Ishikawa (cell line): ENCODE results near the gene TENT5C.

Source experiments
- CEBPB ChIP-seq: IDR thresholded peaks from 2 replicates; pipeline ENCODE4 v1.6.1; 2012
- CREB1 ChIP-seq: IDR thresholded peaks from 2 replicates; pipeline ENCODE4 v1.6.1; 2012; ENCODE audit warnings: low read depth
- EGR1 ChIP-seq: IDR thresholded peaks from 2 replicates; pipeline ENCODE4 v1.6.1; 2012
- EP300 ChIP-seq: IDR thresholded peaks from 2 replicates; pipeline ENCODE4 v1.6.1; 2012; ENCODE audit warnings: borderline replicate concordance
- FOXM1 ChIP-seq: IDR thresholded peaks from 2 replicates; pipeline ENCODE4 v1.6.1; 2012; ENCODE audit warnings: low read depth, borderline replicate concordance
- NFIC ChIP-seq: IDR thresholded peaks from 2 replicates; pipeline ENCODE4 v1.6.1; 2012
- RAD21 ChIP-seq: IDR thresholded peaks from 2 replicates; pipeline ENCODE4 v1.6.1; 2012; ENCODE audit warnings: low read depth
- TAF1 ChIP-seq: IDR thresholded peaks from 2 replicates; pipeline ENCODE4 v1.6.1; 2012; ENCODE audit warnings: low read depth, mild to moderate bottlenecking
- TCF12 ChIP-seq: IDR thresholded peaks from 2 replicates; pipeline ENCODE4 v1.6.1; 2012; ENCODE audit warnings: low read depth
- YY1 ChIP-seq: IDR thresholded peaks from 2 replicates; pipeline ENCODE4 v1.6.1; 2012; ENCODE audit warnings: low read depth
- ZBTB7A ChIP-seq: IDR thresholded peaks from 2 replicates; pipeline ENCODE4 v1.6.1; 2012; ENCODE audit warnings: low read depth
- TF ChIP-seq, protein P1 (sequence below): IDR thresholded peaks from 2 replicates; pipeline ENCODE4 v1.6.1; 2012; ENCODE audit warnings: low read depth, mild to moderate bottlenecking
- TF ChIP-seq, protein P2 (sequence below): IDR thresholded peaks from 2 replicates; pipeline ENCODE4 v1.6.1; 2012
- TF ChIP-seq, protein P3 (sequence below): IDR thresholded peaks from 2 replicates; pipeline ENCODE4 v1.6.1; 2012

Gene TENT5C

DNA sequence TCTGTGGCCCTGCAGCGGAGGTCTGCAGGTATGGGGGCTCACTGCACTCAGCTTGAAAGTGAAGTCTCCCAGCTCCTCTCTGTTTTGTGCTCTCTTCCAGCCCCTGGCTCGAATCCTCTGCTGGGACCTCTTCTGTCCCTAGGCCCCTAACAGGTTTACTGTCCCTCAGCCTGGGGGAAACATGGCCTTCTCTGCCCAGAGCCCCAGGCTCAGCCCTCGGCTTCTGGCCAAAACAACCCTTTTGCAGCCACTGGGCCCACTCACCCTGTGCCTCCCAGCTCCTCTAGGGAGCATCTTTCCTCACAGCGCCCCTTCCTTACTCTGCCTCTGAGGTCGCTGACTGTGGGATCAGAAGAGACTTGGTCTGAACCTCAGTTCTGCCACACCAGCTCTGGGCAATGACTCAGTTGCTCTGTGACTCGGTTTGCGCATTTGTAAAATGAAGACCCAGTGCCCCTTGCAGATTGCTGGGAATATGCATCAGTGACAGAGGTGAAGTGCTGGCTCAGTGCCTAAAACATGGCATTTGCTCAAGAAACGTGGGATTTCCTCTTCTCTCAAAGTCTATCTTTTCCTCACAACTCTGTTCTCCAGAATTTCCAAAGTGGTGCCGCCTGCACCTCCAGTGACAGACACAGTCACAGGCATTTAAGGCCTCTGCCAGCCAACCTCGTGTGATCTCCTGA is 26.5 kb upstream of the TENT5C start:
- no peak for TF ChIP-seq NFIC
- no peak for TF ChIP-seq FOXM1
- no peak for TF ChIP-seq ZBTB7A
- TF ChIP-seq, protein P1, sequence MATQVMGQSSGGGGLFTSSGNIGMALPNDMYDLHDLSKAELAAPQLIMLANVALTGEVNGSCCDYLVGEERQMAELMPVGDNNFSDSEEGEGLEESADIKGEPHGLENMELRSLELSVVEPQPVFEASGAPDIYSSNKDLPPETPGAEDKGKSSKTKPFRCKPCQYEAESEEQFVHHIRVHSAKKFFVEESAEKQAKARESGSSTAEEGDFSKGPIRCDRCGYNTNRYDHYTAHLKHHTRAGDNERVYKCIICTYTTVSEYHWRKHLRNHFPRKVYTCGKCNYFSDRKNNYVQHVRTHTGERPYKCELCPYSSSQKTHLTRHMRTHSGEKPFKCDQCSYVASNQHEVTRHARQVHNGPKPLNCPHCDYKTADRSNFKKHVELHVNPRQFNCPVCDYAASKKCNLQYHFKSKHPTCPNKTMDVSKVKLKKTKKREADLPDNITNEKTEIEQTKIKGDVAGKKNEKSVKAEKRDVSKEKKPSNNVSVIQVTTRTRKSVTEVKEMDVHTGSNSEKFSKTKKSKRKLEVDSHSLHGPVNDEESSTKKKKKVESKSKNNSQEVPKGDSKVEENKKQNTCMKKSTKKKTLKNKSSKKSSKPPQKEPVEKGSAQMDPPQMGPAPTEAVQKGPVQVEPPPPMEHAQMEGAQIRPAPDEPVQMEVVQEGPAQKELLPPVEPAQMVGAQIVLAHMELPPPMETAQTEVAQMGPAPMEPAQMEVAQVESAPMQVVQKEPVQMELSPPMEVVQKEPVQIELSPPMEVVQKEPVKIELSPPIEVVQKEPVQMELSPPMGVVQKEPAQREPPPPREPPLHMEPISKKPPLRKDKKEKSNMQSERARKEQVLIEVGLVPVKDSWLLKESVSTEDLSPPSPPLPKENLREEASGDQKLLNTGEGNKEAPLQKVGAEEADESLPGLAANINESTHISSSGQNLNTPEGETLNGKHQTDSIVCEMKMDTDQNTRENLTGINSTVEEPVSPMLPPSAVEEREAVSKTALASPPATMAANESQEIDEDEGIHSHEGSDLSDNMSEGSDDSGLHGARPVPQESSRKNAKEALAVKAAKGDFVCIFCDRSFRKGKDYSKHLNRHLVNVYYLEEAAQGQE = no peak
- TF ChIP-seq EP300 = no peak
- TF ChIP-seq CEBPB = no peak
- TF ChIP-seq, protein P2, sequence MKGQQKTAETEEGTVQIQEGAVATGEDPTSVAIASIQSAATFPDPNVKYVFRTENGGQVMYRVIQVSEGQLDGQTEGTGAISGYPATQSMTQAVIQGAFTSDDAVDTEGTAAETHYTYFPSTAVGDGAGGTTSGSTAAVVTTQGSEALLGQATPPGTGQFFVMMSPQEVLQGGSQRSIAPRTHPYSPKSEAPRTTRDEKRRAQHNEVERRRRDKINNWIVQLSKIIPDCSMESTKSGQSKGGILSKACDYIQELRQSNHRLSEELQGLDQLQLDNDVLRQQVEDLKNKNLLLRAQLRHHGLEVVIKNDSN = no peak
- TF ChIP-seq TCF12 = no peak
- TF ChIP-seq RAD21 = no peak
- TF ChIP-seq TAF1 = no peak
- TF ChIP-seq CREB1 = no peak
- TF ChIP-seq, protein P3, sequence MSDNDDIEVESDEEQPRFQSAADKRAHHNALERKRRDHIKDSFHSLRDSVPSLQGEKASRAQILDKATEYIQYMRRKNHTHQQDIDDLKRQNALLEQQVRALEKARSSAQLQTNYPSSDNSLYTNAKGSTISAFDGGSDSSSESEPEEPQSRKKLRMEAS = no peak

DNA sequence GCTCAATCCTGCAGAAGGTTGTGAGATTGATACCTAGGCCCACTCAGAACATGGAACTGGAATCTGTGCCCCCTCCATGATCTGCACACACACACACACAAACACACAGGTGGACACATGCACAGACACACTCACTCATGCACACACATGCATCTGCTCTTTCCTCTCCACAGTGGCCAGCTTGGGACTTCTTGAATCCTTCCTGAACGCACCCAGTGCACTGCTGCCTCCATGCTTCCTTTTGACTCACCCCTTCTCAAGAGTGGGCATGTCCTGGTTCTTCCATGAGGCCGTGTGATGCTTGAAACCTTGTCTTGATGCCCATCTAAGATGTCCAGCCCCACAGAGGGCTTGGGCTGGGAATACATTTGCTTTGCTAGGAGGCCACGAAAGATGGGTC is 25.4 kb upstream of the TENT5C start:
- TF ChIP-seq TAF1 (no peak), EGR1 (no peak), RAD21 (no peak), NFIC (no peak), FOXM1 (no peak), TCF12 (no peak), YY1 (no peak)

DNA sequence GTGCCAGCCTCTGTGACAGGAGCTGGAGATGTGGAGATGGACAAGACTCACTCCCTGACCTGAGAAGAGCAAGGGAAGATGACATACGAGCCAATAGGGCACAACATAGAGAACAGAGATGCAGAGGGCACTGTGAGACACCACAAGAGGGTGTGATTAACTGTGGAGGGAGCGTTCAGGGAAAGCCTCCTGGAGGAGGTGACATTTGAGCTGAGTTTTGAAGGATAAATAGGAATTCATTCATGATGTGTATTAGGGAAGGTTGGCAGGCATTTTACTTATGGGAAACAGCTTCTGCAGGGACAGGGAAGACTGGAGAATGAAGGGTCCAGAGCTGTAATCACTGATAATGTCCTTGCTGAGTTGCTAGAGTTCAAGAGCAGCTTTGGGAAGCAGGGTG is 25.0 kb upstream of the TENT5C start:
- TF ChIP-seq, protein P1 = no peak

DNA sequence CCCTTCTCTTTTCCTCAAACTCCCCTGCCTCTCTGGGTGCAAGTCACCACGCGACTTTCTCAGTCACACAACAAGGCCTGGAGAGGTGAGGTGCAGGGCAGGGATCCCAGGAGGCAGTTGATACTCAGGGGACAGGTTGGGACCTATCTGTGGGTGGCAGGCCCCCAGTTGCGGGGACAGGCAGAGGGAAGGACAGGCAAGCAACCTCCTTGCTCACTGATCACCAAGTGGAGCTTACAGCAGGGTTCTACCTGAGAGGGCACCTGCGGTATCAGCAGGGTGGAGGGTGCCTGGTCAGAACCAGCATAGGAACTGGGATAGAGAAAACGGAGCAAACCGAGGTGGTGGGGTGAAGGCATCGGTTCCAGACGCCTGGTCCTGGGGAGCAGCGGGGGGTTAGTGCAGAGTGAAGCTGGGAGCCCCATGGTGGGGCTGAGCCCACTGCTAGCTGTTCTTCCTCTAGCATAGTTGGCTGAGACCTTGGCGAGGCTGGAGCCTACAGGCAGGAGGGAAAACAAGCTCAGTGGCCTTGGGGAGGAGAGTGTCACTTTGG is 24.4 kb upstream of the TENT5C start:
- no peak for TF ChIP-seq CREB1
- TF ChIP-seq, protein P2 = no peak

DNA sequence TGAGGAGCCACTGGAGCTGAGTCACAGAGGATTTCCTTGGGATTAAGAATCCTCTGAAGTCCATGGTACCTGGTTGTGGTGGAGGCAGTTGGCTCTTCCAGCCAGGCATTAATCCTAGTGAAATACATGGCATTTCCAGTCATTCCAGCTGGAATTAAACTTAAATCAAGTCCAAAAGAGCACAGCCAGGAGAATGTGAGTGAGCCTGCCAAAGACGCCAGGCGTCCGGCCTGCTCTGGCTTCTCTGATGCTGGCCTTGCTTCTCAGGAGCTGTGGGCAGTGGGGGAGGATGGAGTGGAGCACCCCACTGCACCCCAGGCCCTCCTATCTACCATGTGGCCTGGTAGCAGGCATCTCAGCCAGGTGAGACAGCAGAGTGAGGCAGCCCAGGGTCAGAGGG is 23.4 kb upstream of the TENT5C start:
- TF ChIP-seq ZBTB7A (no peak), CEBPB (no peak), TCF12 (no peak), EGR1 (no peak), FOXM1 (no peak), CREB1 (no peak)
- TF ChIP-seq, protein P3 = no peak
- TF ChIP-seq, protein P1 = no peak
- TF ChIP-seq, protein P2 = no peak
